Panc1 (cell line): ENCODE results near the gene ACACA. TPM values are rescaled to one million over a fixed set of nuclear protein-coding genes. Genes with fewer than 3 reads are reported as not detected.

ENCODE experiments used
- ATAC-seq: fragments of 200-7000 bp; cut with Tn5 transposase; 2 replicates; pipeline ENCODE4 v1.9.1; 2020; ENCODE audit warnings: mild to moderate bottlenecking, moderate library complexity
- BruUV-seq: library from RNA; stranded (reverse); fragments of 400-500 nt; replicated peaks from 2 replicates; lab custom pipeline; 2021; lab: Mats Ljungman, UMichigan
- CTCF ChIA-PET: fragments of 300-600 bp; sonication (Branson Sonifier 250); formaldehyde crosslinking; loops from one replicate; lab custom pipeline; 2022; ENCODE audit warnings: antibody characterized with exemption; lab: Charles Lee
- POLR2A ChIA-PET: fragments of 300-600 bp; sonication (Branson Sonifier 250); formaldehyde crosslinking; loops from one replicate; lab custom pipeline; 2022; ENCODE audit warnings: antibody characterized with exemption; lab: Charles Lee
- DNase-seq: peaks from one replicate; pipeline ENCODE4 v3.0.0-alpha.2; 2010; ENCODE audit warnings: low read depth, low spot score
- H3K27ac ChIP-seq: 2 replicates; pipeline ENCODE4 v1.5.1; 2011; ENCODE audit warnings: mild to moderate bottlenecking, low read length, inconsistent platforms
- H3K27me3 ChIP-seq: fragments of 200-500 bp; sonication (Bioruptor generic); 2 replicates; pipeline ENCODE4 v1.6.0; 2014; ENCODE audit warnings: low read length, inconsistent platforms; ENCODE audit not compliant: control insufficient read depth, insufficient read depth
- H3K36me3 ChIP-seq: fragments of 200-500 bp; sonication (Bioruptor generic); 2 replicates; pipeline ENCODE4 v1.5.1; 2014; ENCODE audit warnings: inconsistent platforms, mild to moderate bottlenecking, low read length, moderate library complexity; ENCODE audit not compliant: control insufficient read depth, insufficient read depth
- H3K4me1 ChIP-seq: 2 replicates; pipeline ENCODE4 v1.5.1; 2011; ENCODE audit warnings: inconsistent platforms, mild to moderate bottlenecking, low read length, moderate library complexity; ENCODE audit not compliant: control insufficient read depth, insufficient read depth
- H3K4me3 ChIP-seq, 2 experiments: 2 replicates each; pipeline ENCODE4 v1.5.1; 2011 to 2012; ENCODE audit warnings: low read depth in 2 of 2, low read length in 2 of 2, mild to moderate bottlenecking in 2 of 2, inconsistent platforms in 1 of 2, moderate library complexity in 1 of 2
- H3K9me3 ChIP-seq: fragments of 200-500 bp; sonication (Bioruptor generic); 2 replicates; pipeline ENCODE4 v1.5.1; 2014; ENCODE audit warnings: low read depth, mild to moderate bottlenecking, inconsistent platforms, low read length, moderate library complexity; ENCODE audit not compliant: control insufficient read depth, insufficient read depth
- POLR2AphosphoS5 ChIP-seq: IDR thresholded peaks from 2 replicates; pipeline ENCODE4 v1.6.1; 2012; ENCODE audit warnings: mild to moderate bottlenecking, low read depth, low read length, moderate library complexity
- SIN3A ChIP-seq: IDR thresholded peaks from 2 replicates; pipeline ENCODE4 v1.6.1; 2012; ENCODE audit warnings: low read depth, mild to moderate bottlenecking, low read length, moderate library complexity, borderline replicate concordance; ENCODE audit not compliant: insufficient read depth
- TCF7L2 ChIP-seq: IDR thresholded peaks from 2 replicates; pipeline ENCODE4 v1.6.1; 2011; ENCODE audit warnings: mild to moderate bottlenecking, low read depth, low read length, inconsistent platforms
- in situ Hi-C: cut with HindIII; loops from 2 replicates; pipeline ENCODE4 v1.10.0; 2016; ENCODE audit warnings: low sequenced_read_pairs, low pct_unique_long_range_greater_than_20kb
- intact Hi-C: fragments of 100-400 bp; cut with micrococcal nuclease; formaldehyde crosslinking; loops from one replicate; pipeline ENCODE4 v1.10.0; 2022; ENCODE audit not compliant: unreplicated experiment
- total RNA-seq: library from RNA; stranded (reverse); gene quantifications from one replicate; pipeline ENCODE4 v1.2.1, GENCODE V29; 2021; ENCODE audit not compliant: unreplicated experiment
- TF ChIP-seq, protein P1 (sequence below): fragments of 450-650 bp; IDR thresholded peaks from 2 replicates; pipeline ENCODE4 v1.5.1; 2017; ENCODE audit warnings: mild to moderate bottlenecking
- TF ChIP-seq, protein P2 (sequence below), 2 experiments: IDR thresholded peaks; 2 replicates each; pipeline ENCODE4 v1.6.1; 2011 to 2012; ENCODE audit warnings: low read depth in 2 of 2, control low read depth in 1 of 2, low read length in 1 of 2, mild to moderate bottlenecking in 1 of 2, moderate library complexity in 1 of 2; ENCODE audit not compliant: insufficient read depth in 1 of 2

The ACACA gene
- total RNA-seq, 1 experiment from 2014 or later, result 131 TPM

GRCh38 chr17:37340804-37341203 is 65.8 kb downstream of the ACACA start:
- ATAC-seq (no peak), DNase-seq (no peak)
- CTCF ChIA-PET, result no interaction called here
- POLR2A ChIA-PET, result no interaction called here
- BruUV-seq, result no TSS peak
- TF ChIP-seq SIN3A, result no peak
- TF ChIP-seq, protein P1, sequence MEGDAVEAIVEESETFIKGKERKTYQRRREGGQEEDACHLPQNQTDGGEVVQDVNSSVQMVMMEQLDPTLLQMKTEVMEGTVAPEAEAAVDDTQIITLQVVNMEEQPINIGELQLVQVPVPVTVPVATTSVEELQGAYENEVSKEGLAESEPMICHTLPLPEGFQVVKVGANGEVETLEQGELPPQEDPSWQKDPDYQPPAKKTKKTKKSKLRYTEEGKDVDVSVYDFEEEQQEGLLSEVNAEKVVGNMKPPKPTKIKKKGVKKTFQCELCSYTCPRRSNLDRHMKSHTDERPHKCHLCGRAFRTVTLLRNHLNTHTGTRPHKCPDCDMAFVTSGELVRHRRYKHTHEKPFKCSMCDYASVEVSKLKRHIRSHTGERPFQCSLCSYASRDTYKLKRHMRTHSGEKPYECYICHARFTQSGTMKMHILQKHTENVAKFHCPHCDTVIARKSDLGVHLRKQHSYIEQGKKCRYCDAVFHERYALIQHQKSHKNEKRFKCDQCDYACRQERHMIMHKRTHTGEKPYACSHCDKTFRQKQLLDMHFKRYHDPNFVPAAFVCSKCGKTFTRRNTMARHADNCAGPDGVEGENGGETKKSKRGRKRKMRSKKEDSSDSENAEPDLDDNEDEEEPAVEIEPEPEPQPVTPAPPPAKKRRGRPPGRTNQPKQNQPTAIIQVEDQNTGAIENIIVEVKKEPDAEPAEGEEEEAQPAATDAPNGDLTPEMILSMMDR, result no peak
- no peak for TF ChIP-seq TCF7L2
- TF ChIP-seq, protein P2, sequence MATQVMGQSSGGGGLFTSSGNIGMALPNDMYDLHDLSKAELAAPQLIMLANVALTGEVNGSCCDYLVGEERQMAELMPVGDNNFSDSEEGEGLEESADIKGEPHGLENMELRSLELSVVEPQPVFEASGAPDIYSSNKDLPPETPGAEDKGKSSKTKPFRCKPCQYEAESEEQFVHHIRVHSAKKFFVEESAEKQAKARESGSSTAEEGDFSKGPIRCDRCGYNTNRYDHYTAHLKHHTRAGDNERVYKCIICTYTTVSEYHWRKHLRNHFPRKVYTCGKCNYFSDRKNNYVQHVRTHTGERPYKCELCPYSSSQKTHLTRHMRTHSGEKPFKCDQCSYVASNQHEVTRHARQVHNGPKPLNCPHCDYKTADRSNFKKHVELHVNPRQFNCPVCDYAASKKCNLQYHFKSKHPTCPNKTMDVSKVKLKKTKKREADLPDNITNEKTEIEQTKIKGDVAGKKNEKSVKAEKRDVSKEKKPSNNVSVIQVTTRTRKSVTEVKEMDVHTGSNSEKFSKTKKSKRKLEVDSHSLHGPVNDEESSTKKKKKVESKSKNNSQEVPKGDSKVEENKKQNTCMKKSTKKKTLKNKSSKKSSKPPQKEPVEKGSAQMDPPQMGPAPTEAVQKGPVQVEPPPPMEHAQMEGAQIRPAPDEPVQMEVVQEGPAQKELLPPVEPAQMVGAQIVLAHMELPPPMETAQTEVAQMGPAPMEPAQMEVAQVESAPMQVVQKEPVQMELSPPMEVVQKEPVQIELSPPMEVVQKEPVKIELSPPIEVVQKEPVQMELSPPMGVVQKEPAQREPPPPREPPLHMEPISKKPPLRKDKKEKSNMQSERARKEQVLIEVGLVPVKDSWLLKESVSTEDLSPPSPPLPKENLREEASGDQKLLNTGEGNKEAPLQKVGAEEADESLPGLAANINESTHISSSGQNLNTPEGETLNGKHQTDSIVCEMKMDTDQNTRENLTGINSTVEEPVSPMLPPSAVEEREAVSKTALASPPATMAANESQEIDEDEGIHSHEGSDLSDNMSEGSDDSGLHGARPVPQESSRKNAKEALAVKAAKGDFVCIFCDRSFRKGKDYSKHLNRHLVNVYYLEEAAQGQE (IDR thresholded peaks at IDR 0.05; ENCODE audit: insufficient read depth in 1 of 2, low read depth in 2 of 2, low read length in 1 of 2), result no peak
- TF ChIP-seq POLR2AphosphoS5, result no peak
- Histone ChIP-seq H3K27me3 (no peaks in the 10 kb centered on the region), H3K4me1 (peaks cover 5% of the 10 kb centered on the region), H3K27ac (no peak overlapping the region), H3K4me3 (no peak overlapping the region), H3K36me3 (no peaks in the 10 kb centered on the region; the same call in 1 of the 2 replicates), H3K9me3 (no peaks in the 10 kb centered on the region)
- in situ Hi-C loops (no loop called here), intact Hi-C loops (no loop called here)

DNA sequence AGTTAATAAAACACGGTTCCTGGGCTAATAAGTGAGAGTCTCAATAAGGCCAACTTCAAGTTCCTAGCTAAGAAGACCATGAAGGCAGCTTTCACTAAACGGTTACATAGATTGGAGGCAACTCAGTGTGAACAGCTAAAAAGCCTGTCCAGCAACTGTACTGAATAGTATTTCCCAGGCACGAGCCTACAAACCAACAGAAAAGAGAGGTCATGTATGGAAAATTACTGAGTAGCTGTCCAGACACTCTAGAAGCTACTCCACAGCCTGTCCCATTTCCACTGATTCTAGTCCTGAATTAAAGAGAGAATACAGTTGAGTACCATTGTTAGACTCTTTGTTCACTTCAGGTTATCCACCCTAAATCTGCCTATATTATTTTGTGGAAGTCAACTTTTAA is 67.3 kb downstream of the ACACA start:
- ChIA-PET POLR2A (no interaction called here), CTCF (no interaction called here)
- Histone ChIP-seq H3K9me3 (no peaks in the 10 kb centered on the region), H3K27ac (no peak overlapping the region; the same call in 1 of the 2 replicates), H3K4me1 (peaks cover 5% of the 10 kb centered on the region), H3K36me3 (no peaks in the 10 kb centered on the region; the same call in 1 of the 2 replicates), H3K4me3 (no peak overlapping the region), H3K27me3 (no peaks in the 10 kb centered on the region)
- BruUV-seq, result TSS peak; percentile 54
- no peak for TF ChIP-seq SIN3A
- TF ChIP-seq, protein P1, result no peak
- TF ChIP-seq, protein P2 (IDR thresholded peaks at IDR 0.05; ENCODE audit: insufficient read depth in 1 of 2, low read depth in 2 of 2, low read length in 1 of 2), result no peak
- no peak for TF ChIP-seq POLR2AphosphoS5
- no peak for TF ChIP-seq TCF7L2
- no peak for DNase-seq
- in situ Hi-C loops, result no loop called here
- intact Hi-C loops, result no loop called here
- ATAC-seq, result no peak
